Activated CD8-positive, alpha-beta memory T cell treated with anti-CD3 and anti-CD28 coated beads, Interleukin-2, amount 50 U/mL, for 48 hours (primary cell): Measurements from ENCODE around the gene MAPKAP1.
A peak's percentile ranks its signal among the peaks of the same experiment; 100 is the strongest.

Source experiments
- DNase-seq: peaks from one replicate; pipeline ENCODE4 v3.0.0-alpha.2; 2020

Gene MAPKAP1

GRCh38 chr9:125638239-125639045 is 68.6 kb downstream of the MAPKAP1 start:
- no peak for DNase-seq

- no peak for DNase-seq
Measured at GRCh38 chr9:125637241-125637640, 69.8 kb downstream of the MAPKAP1 start.

- no peak for DNase-seq
Measured at GRCh38 chr9:125635888-125636287, 71.1 kb downstream of the MAPKAP1 start.

- no peak for DNase-seq
Measured at GRCh38 chr9:125634040-125634717, 72.8 kb downstream of the MAPKAP1 start.

GRCh38 chr9:125633116-125633745 is 73.8 kb downstream of the MAPKAP1 start:
- no peak for DNase-seq

GRCh38 chr9:125632321-125633115 is 74.5 kb downstream of the MAPKAP1 start:
- DNase-seq = peak; percentile 60

- DNase-seq = peak; percentile 57
Measured at GRCh38 chr9:125631391-125632085, 75.5 kb downstream of the MAPKAP1 start.

GRCh38 chr9:125630436-125630835 is 76.6 kb downstream of the MAPKAP1 start:
- no peak for DNase-seq

- DNase-seq = no peak
Measured at GRCh38 chr9:125629446-125629845, 77.6 kb downstream of the MAPKAP1 start.

GRCh38 chr9:125626187-125626586 is 80.8 kb downstream of the MAPKAP1 start:
- no peak for DNase-seq

GRCh38 chr9:125621170-125621569 is 85.8 kb downstream of the MAPKAP1 start:
- no peak for DNase-seq

GRCh38 chr9:125620216-125620615 is 86.8 kb downstream of the MAPKAP1 start:
- no peak for DNase-seq

- DNase-seq = no peak
Measured at GRCh38 chr9:125617087-125617486, 89.9 kb downstream of the MAPKAP1 start.

- no peak for DNase-seq
Measured at GRCh38 chr9:125613141-125613540, 93.9 kb downstream of the MAPKAP1 start.

- DNase-seq = no peak
Measured at GRCh38 chr9:125612616-125613015, 94.4 kb downstream of the MAPKAP1 start.

- DNase-seq = no peak
Measured at GRCh38 chr9:125611121-125611765, 95.8 kb downstream of the MAPKAP1 start.

- no peak for DNase-seq
Measured at GRCh38 chr9:125609744-125610143, 97.3 kb downstream of the MAPKAP1 start.

GRCh38 chr9:125608489-125609224 is 98.4 kb downstream of the MAPKAP1 start:
- no peak for DNase-seq

GRCh38 chr9:125604196-125604595 is 102.8 kb downstream of the MAPKAP1 start:
- no peak for DNase-seq

- DNase-seq = no peak
Measured at GRCh38 chr9:125603478-125604021, 103.5 kb downstream of the MAPKAP1 start.

GRCh38 chr9:125601961-125602360 is 105.0 kb downstream of the MAPKAP1 start:
- DNase-seq = no peak
